Measurements from ENCODE around the gene OR13C2.
"Not testable (repeated sequence)": the region's sequence is repeated elsewhere in the genome, so short reads cannot be mapped to it uniquely, and the experiment has no call there.

Gene OR13C2

GRCh38 chr9:104608336-104608735, 2.9 kb upstream of the OR13C2 start:
- H3K27me3 ChIP-seq (ENCODE audit: insufficient read depth, low read length, poor library complexity, severe bottlenecking), result no peaks in the 10 kb centered on the region
- TF ChIP-seq EZH2phosphoT487 (IDR thresholded peaks at IDR 0.05; ENCODE audit: borderline replicate concordance) (no peak), CTCF (conservative IDR thresholded peaks at IDR 0.05; ENCODE audit: low read length) (peak; percentile 55)
- H3K79me2 ChIP-seq (ENCODE audit: insufficient read depth, low read length), result no peaks in the 10 kb centered on the region
- no peak overlapping the region for H2AFZ ChIP-seq (ENCODE audit: low read length)
- no peak overlapping the region for H3K9ac ChIP-seq (ENCODE audit: low read depth, low read length, poor library complexity, severe bottlenecking)
- no peak overlapping the region for H3K4me3 ChIP-seq (ENCODE audit: low read length, poor library complexity, severe bottlenecking)
- no peaks in the 10 kb centered on the region for H3K36me3 ChIP-seq (ENCODE audit: insufficient read depth, low read length)
- no peaks in the 10 kb centered on the region for H3K4me1 ChIP-seq (ENCODE audit: insufficient read depth, low read length, poor library complexity, severe bottlenecking)
- H4K20me1 ChIP-seq (ENCODE audit: insufficient read depth, low read length, poor library complexity, severe bottlenecking), result no peaks in the 10 kb centered on the region
- H3K9me2 ChIP-seq (replicated peaks; ENCODE audit: low read depth, low read length), result no peaks in the 10 kb centered on the region
- no peaks in the 10 kb centered on the region for H3F3A ChIP-seq (ENCODE audit: low read depth)
- no peak overlapping the region for H3K4me2 ChIP-seq (ENCODE audit: low read depth, low read length, poor library complexity, severe bottlenecking)
- no peaks in the 10 kb centered on the region for H3K9me3 ChIP-seq (ENCODE audit: insufficient read depth, low read depth, low read length)

- Histone ChIP-seq H3F3A (ENCODE audit: low read depth) (no peaks in the 10 kb centered on the region), H4K20me1 (ENCODE audit: insufficient read depth, low read length, poor library complexity, severe bottlenecking) (no peaks in the 10 kb centered on the region), H3K9me2 (replicated peaks; ENCODE audit: low read depth, low read length) (no peaks in the 10 kb centered on the region)
Observed at GRCh38 chr9:104606152-104606551, 725 bp upstream of the OR13C2 start.

GRCh38 chr9:104604801-104605200, 626 bp downstream of the OR13C2 start:
- Histone ChIP-seq H3K36me3 (ENCODE audit: insufficient read depth, low read length) (no peaks in the 10 kb centered on the region), H2AFZ (ENCODE audit: low read length) (no peak overlapping the region), H3K9ac (ENCODE audit: low read depth, low read length, poor library complexity, severe bottlenecking) (no peak overlapping the region), H3K27me3 (ENCODE audit: insufficient read depth, low read length, poor library complexity, severe bottlenecking) (no peaks in the 10 kb centered on the region), H3K4me1 (ENCODE audit: insufficient read depth, low read length, poor library complexity, severe bottlenecking) (no peaks in the 10 kb centered on the region), H4K20me1 (ENCODE audit: insufficient read depth, low read length, poor library complexity, severe bottlenecking) (no peaks in the 10 kb centered on the region), H3K4me2 (ENCODE audit: low read depth, low read length, poor library complexity, severe bottlenecking) (no peak overlapping the region), H3K9me2 (replicated peaks; ENCODE audit: low read depth, low read length) (no peaks in the 10 kb centered on the region), H3K4me3 (ENCODE audit: low read length, poor library complexity, severe bottlenecking) (no peak overlapping the region), H3F3A (ENCODE audit: low read depth) (no peaks in the 10 kb centered on the region), H3K79me2 (ENCODE audit: insufficient read depth, low read length) (no peaks in the 10 kb centered on the region), H3K9me3 (ENCODE audit: insufficient read depth, low read depth, low read length) (no peaks in the 10 kb centered on the region)
- TF ChIP-seq EZH2phosphoT487 (IDR thresholded peaks at IDR 0.05; ENCODE audit: borderline replicate concordance) (no peak), CTCF (conservative IDR thresholded peaks at IDR 0.05; ENCODE audit: low read length) (no peak)

More at GRCh38 chr9:104606152-104606551, 725 bp upstream of the OR13C2 start:
- Histone ChIP-seq H3K4me3 (ENCODE audit: low read length, poor library complexity, severe bottlenecking) (no peak overlapping the region), H3K9me3 (ENCODE audit: insufficient read depth, low read depth, low read length) (no peaks in the 10 kb centered on the region), H3K4me2 (ENCODE audit: low read depth, low read length, poor library complexity, severe bottlenecking) (no peak overlapping the region), H2AFZ (ENCODE audit: low read length) (no peak overlapping the region), H3K36me3 (ENCODE audit: insufficient read depth, low read length) (no peaks in the 10 kb centered on the region), H3K79me2 (ENCODE audit: insufficient read depth, low read length) (no peaks in the 10 kb centered on the region), H3K4me1 (ENCODE audit: insufficient read depth, low read length, poor library complexity, severe bottlenecking) (no peaks in the 10 kb centered on the region), H3K27me3 (ENCODE audit: insufficient read depth, low read length, poor library complexity, severe bottlenecking) (no peaks in the 10 kb centered on the region), H3K9ac (ENCODE audit: low read depth, low read length, poor library complexity, severe bottlenecking) (no peak overlapping the region)
- no peak for TF ChIP-seq EZH2phosphoT487 (IDR thresholded peaks at IDR 0.05; ENCODE audit: borderline replicate concordance)
- no peak for TF ChIP-seq CTCF (conservative IDR thresholded peaks at IDR 0.05; ENCODE audit: low read length)

GRCh38 chr9:104599313-104599712, 6.1 kb downstream of the OR13C2 start, which contains the start of gene OR13C5:
OR13C5 (minus strand) TSS chr9:104599413; CDS start chr9:104599413, 0 bp downstream.
- H2AFZ ChIP-seq (ENCODE audit: low read length); H3K27me3 ChIP-seq (ENCODE audit: insufficient read depth, low read length, poor library complexity, severe bottlenecking); H3K4me3 ChIP-seq (ENCODE audit: low read length, poor library complexity, severe bottlenecking); H3F3A ChIP-seq (ENCODE audit: low read depth); H3K9me3 ChIP-seq (ENCODE audit: insufficient read depth, low read depth, low read length); H3K9ac ChIP-seq (ENCODE audit: low read depth, low read length, poor library complexity, severe bottlenecking); H3K4me2 ChIP-seq (ENCODE audit: low read depth, low read length, poor library complexity, severe bottlenecking); H3K4me1 ChIP-seq (ENCODE audit: insufficient read depth, low read length, poor library complexity, severe bottlenecking); H3K9me2 ChIP-seq (replicated peaks; ENCODE audit: low read depth, low read length); H3K79me2 ChIP-seq (ENCODE audit: insufficient read depth, low read length); H4K20me1 ChIP-seq (ENCODE audit: insufficient read depth, low read length, poor library complexity, severe bottlenecking); H3K36me3 ChIP-seq (ENCODE audit: insufficient read depth, low read length): not testable (repeated sequence)

- not testable (repeated sequence) for H2AFZ ChIP-seq (ENCODE audit: low read length); H3K36me3 ChIP-seq (ENCODE audit: insufficient read depth, low read length); H3K4me2 ChIP-seq (ENCODE audit: low read depth, low read length, poor library complexity, severe bottlenecking); H3K79me2 ChIP-seq (ENCODE audit: insufficient read depth, low read length); H3F3A ChIP-seq (ENCODE audit: low read depth); H3K9me2 ChIP-seq (replicated peaks; ENCODE audit: low read depth, low read length); H3K4me3 ChIP-seq (ENCODE audit: low read length, poor library complexity, severe bottlenecking); H3K27me3 ChIP-seq (ENCODE audit: insufficient read depth, low read length, poor library complexity, severe bottlenecking); H3K9ac ChIP-seq (ENCODE audit: low read depth, low read length, poor library complexity, severe bottlenecking); H4K20me1 ChIP-seq (ENCODE audit: insufficient read depth, low read length, poor library complexity, severe bottlenecking); H3K4me1 ChIP-seq (ENCODE audit: insufficient read depth, low read length, poor library complexity, severe bottlenecking); H3K9me3 ChIP-seq (ENCODE audit: insufficient read depth, low read depth, low read length)
Observed at GRCh38 chr9:104598749-104599148, 6.7 kb downstream of the OR13C2 start.

All from Loucy (cell line).